Kidney (tissue), 14 donors: Measurements from ENCODE around the gene ZBTB47. TPM values are rescaled to one million over a fixed set of nuclear protein-coding genes. Genes with fewer than 3 reads are reported as not detected.

Experiments used
- DNase-seq, 5 donors: peaks; one replicate each; pipeline ENCODE4 v3.0.0-alpha.2; 2013 to 2020
- FAIRE-seq: peaks from 2 replicates; lab custom pipeline; 2012; peaks lifted over from hg19 to GRCh38; lab: Jason Lieb, UNC
- H3K27ac ChIP-seq, 2 donors: one replicate each; pipeline ENCODE4 v1.7.0; 2013; ENCODE audit warnings: low read depth in 2 of 2, low read length in 2 of 2, inconsistent platforms in 1 of 2
- H3K27me3 ChIP-seq: one replicate; pipeline ENCODE4 v1.7.1; 2013; ENCODE audit warnings: low read length, inconsistent platforms; ENCODE audit not compliant: control insufficient read depth, insufficient read depth
- H3K36me3 ChIP-seq, 3 donors: one replicate each; pipeline versions ENCODE4 v1.7.0 to v1.7.1; 2013; ENCODE audit warnings: low read length in 3 of 3, control low read depth in 1 of 3, inconsistent platforms in 1 of 3; ENCODE audit not compliant: insufficient read depth in 3 of 3, control insufficient read depth in 2 of 3
- H3K4me1 ChIP-seq, 3 donors: one replicate each; pipeline versions ENCODE4 v1.7.0 to v1.7.1; 2013; ENCODE audit warnings: low read length in 3 of 3, inconsistent platforms in 1 of 3, low read depth in 1 of 3; ENCODE audit not compliant: control insufficient read depth in 2 of 3, insufficient read depth in 2 of 3
- H3K4me3 ChIP-seq, 3 donors: one replicate each; pipeline versions ENCODE4 v1.7.0 to v1.8.1; 2013; ENCODE audit warnings: low read length in 3 of 3, control low read depth in 1 of 3, inconsistent platforms in 1 of 3
- H3K9ac ChIP-seq, 3 donors: one replicate each; pipeline versions ENCODE4 v1.7.0 to v1.7.1; 2013; ENCODE audit warnings: low read length in 3 of 3, control low read depth in 1 of 3, inconsistent platforms in 1 of 3
- H3K9me3 ChIP-seq, 3 donors: one replicate each; pipeline versions ENCODE4 v1.7.0 to v1.7.1; 2013; ENCODE audit warnings: low read length in 3 of 3, control low read depth in 1 of 3, inconsistent platforms in 1 of 3; ENCODE audit not compliant: control insufficient read depth in 2 of 3, insufficient read depth in 1 of 3
- intact Hi-C: fragments of 100-400 bp; cut with DNase I; formaldehyde crosslinking; loops from one replicate; pipeline ENCODE4 v1.11.1; 2022
- polyA plus RNA-seq: library from polyadenylated mRNA; stranded (reverse); fragments of 350-450 nt; fragmentation: Illumina TruSeq; extraction: RNeasy Lipid Tissue Mini Kit (QIAGEN cat#74804); gene quantifications from one replicate; pipeline ENCODE4 v1.2.3, GENCODE V29; 2014; ENCODE audit warnings: low read depth, low replicate concordance; ENCODE audit not compliant: insufficient read depth
- total RNA-seq: library from RNA; stranded (reverse); fragmentation: NEBNext Ultra II Directional; extraction: Animal tissue kit (Norgen Biotek cat#: 25700); gene quantifications from one replicate; pipeline ENCODE4 v1.2.1, GENCODE V29; 2021
- TF ChIP-seq, protein P1 (sequence below): IDR thresholded peaks from 3 replicates; pipeline ENCODE4 v1.5.1; 2012; ENCODE audit warnings: mild to moderate bottlenecking, moderate library complexity, borderline replicate concordance; ENCODE audit not compliant: insufficient read depth; ENCODE audit errors: extremely low read depth
- donor health status: control.
- donor health status: control.
- donor health status: control.
- donor health status: control.
- donor health status: control.
- donor health status: DM: yes; HTN: yes; CAD: no.
- donor health status: Normal renal cell carcinoma (clear cell type).

Gene ZBTB47
- total and polyA plus RNA-seq, 2 donors from 2014 or later = 7.8 to 26.6 TPM

DNA sequence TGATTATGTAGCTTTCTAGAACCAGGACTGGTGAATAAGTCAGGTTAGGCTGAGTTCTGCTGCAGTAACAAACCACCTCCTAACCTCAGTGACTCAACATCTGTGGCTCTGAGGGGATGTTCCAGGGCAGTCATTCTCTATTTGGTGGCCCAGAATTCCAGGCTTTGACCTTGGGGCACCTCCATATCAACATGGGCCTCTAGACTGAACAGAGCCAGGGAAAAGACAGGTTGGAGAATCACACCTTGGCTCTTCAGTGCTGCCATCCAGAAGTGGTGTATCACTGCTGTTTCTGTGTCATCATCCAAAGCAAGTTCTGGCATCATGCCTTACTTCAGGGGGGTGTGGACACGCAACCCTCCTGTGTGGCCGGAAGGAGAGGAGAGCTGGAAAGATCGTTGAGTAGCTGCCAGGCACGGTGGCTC lies 15.3 kb downstream of the ZBTB47 start:
- peaks cover 0 to 2% (median 0%) of the 10 kb centered on the region in 3 donors for H3K4me1 ChIP-seq
- TF ChIP-seq, protein P1, sequence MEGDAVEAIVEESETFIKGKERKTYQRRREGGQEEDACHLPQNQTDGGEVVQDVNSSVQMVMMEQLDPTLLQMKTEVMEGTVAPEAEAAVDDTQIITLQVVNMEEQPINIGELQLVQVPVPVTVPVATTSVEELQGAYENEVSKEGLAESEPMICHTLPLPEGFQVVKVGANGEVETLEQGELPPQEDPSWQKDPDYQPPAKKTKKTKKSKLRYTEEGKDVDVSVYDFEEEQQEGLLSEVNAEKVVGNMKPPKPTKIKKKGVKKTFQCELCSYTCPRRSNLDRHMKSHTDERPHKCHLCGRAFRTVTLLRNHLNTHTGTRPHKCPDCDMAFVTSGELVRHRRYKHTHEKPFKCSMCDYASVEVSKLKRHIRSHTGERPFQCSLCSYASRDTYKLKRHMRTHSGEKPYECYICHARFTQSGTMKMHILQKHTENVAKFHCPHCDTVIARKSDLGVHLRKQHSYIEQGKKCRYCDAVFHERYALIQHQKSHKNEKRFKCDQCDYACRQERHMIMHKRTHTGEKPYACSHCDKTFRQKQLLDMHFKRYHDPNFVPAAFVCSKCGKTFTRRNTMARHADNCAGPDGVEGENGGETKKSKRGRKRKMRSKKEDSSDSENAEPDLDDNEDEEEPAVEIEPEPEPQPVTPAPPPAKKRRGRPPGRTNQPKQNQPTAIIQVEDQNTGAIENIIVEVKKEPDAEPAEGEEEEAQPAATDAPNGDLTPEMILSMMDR = no peak
- no peaks in the 10 kb centered on the region for H3K27me3 ChIP-seq
- intact Hi-C loops = no loop called here
- H3K4me3 ChIP-seq = no peak overlapping the region
- H3K36me3 ChIP-seq = no peaks in the 10 kb centered on the region
- H3K9ac ChIP-seq = no peak overlapping the region
- H3K9me3 ChIP-seq = no peaks in the 10 kb centered on the region
- DNase-seq = no peak
- no peak for FAIRE-seq
- H3K27ac ChIP-seq = no peak overlapping the region

DNA sequence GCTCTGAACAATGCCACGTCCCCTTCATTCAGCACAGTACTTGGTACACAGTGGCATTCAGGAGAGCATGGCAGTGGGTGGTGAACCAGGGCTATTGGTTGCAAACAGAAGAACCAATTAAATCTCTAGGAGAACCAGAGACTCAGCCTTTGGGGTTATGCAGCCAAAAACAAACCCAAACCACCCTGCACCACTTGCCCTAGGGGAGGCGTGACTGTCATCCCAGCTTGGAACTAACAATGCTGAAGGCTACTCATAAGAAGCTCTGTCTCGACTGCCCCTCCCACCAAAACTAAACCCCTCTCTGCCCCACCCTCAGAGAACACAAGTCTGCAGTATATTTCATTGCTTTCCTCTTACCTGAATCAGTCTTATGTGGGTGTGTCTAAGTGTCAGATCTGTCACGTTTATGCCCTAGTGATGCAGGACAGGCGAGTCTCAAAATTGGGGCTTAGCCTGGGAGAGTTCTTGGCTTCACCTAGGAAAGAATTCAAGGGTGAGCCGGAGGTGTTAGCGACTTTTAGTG lies 16.6 kb downstream of the ZBTB47 start:
- Histone ChIP-seq H3K36me3 (no peaks in the 10 kb centered on the region), H3K27ac (no peak overlapping the region), H3K4me1 (peaks cover 0 to 2% (median 0%) of the 10 kb centered on the region in 3 donors), H3K4me3 (no peak overlapping the region), H3K27me3 (no peaks in the 10 kb centered on the region), H3K9me3 (no peaks in the 10 kb centered on the region), H3K9ac (no peak overlapping the region)
- intact Hi-C loops = no loop called here
- FAIRE-seq (no peak), DNase-seq (no peak)
- TF ChIP-seq, protein P1 = no peak

DNA sequence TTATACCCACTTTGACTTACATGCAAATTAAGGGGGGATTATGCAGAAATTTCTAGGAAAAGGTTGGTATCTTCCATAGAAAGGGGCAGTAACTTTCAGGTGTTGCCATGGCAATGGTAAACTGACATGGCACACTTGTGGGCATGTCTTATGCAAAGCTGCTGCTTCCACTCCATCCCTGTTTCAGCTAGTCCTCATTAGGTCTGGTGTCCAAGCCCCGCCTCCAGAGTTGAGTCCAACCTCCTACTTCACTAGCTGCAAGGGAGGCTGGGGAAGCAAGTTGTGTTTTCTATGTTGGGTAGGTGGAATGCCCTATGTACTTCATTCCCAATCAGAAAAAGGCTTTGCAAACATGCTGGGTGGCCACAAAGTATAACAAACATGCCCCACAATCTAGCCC lies 17.2 kb downstream of the ZBTB47 start:
- no peak overlapping the region for H3K27ac ChIP-seq
- H3K4me3 ChIP-seq = no peak overlapping the region
- no peak for FAIRE-seq
- H3K27me3 ChIP-seq = no peaks in the 10 kb centered on the region
- no peaks in the 10 kb centered on the region for H3K36me3 ChIP-seq
- no peak for DNase-seq
- intact Hi-C loops = no loop called here
- TF ChIP-seq, protein P1 = no peak
- H3K9me3 ChIP-seq = no peaks in the 10 kb centered on the region
- H3K4me1 ChIP-seq = peaks cover 0 to 2% (median 0%) of the 10 kb centered on the region in 3 donors
- no peak overlapping the region for H3K9ac ChIP-seq

DNA sequence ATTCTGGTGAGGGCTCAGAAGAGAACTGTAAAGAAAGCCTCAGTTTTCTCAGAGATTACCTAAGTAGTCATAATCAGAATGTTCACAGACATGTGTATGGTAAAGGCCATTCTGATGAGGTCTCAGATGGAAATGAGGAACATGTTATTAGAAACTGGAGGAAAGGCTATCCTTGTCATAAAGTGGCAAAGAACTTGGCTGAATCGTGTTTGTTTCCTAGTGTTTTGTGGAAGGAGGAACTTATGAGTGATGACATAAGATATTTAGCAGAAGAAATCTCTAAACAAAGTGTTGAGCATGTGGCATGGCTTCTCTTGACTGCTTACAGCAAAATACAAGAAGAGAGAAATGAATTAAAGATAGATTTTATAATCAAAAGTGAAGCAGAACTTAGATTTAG lies 19.0 kb downstream of the ZBTB47 start:
- H3K27me3 ChIP-seq = no peaks in the 10 kb centered on the region
- FAIRE-seq (no peak), DNase-seq (no peak)
- intact Hi-C loops = no loop called here
- H3K9me3 ChIP-seq = peaks cover 0 to 3% (median 0%) of the 10 kb centered on the region in 3 donors
- TF ChIP-seq, protein P1 = no peak
- H3K27ac ChIP-seq = no peak overlapping the region
- no peak overlapping the region for H3K4me3 ChIP-seq
- H3K9ac ChIP-seq = no peak overlapping the region
- no peaks in the 10 kb centered on the region for H3K4me1 ChIP-seq
- no peaks in the 10 kb centered on the region for H3K36me3 ChIP-seq
